Tibial artery (tissue), 4 donors: ENCODE measurements around the gene CCNC.

Experiments used
- DNase-seq, 2 donors: peaks; one replicate each; pipeline ENCODE4 v3.0.0-alpha.2; 2019
- H3K27ac ChIP-seq, 2 donors: fragments of 200-600 bp; sonication (generic) in 1 of 2; 1 replicate in 1 of 2; 2 replicates in 1 of 2; pipeline ENCODE4 v1.5.1; 2018 to 2019; ENCODE audit warnings: mild to moderate bottlenecking in 1 of 2
- H3K27me3 ChIP-seq, 2 donors: fragments of 200-600 bp; sonication (generic) in 1 of 2; one replicate each; pipeline versions ENCODE4 v1.5.1 to v1.6.0; 2016 to 2019
- H3K36me3 ChIP-seq, 3 donors: fragments of 200-600 bp; sonication (generic) in 2 of 3; one replicate each; pipeline ENCODE4 v1.5.1; 2016 to 2019; ENCODE audit warnings: mild to moderate bottlenecking in 2 of 3
- H3K4me1 ChIP-seq, 4 donors: fragments of 200-600 bp; sonication (generic) in 2 of 4; 1 replicate in 3 of 4; 2 replicates in 1 of 4; pipeline ENCODE4 v1.5.1; 2016 to 2019
- H3K4me3 ChIP-seq, 2 donors: fragments of 200-600 bp; sonication (generic) in 1 of 2; 1 replicate in 1 of 2; 2 replicates in 1 of 2; pipeline ENCODE4 v1.5.1; 2018 to 2019; ENCODE audit warnings: mild to moderate bottlenecking in 2 of 2
- H3K9me3 ChIP-seq, 3 donors: fragments of 200-600 bp; sonication (generic) in 1 of 3; one replicate each; pipeline ENCODE4 v1.5.1; 2016 to 2019
- CTCF ChIP-seq, 2 experiments: fragments of 200-600 bp in 1 of 2; fragments of 450-650 bp in 1 of 2; IDR thresholded peaks; one replicate each; pipeline ENCODE4 v1.5.1; 2017 to 2019; ENCODE audit warnings: antibody characterized with exemption in 2 of 2, mild to moderate bottlenecking in 1 of 2, moderate library complexity in 1 of 2
- intact Hi-C: fragments of 100-400 bp; cut with DNase I; formaldehyde crosslinking; loops from one replicate; pipeline ENCODE4 v1.15.0; 2023; ENCODE audit warnings: low total_unique reads

CCNC gene

GRCh38 chr6:99607416-99608036 lies 39.1 kb upstream of the CCNC start:
- peaks cover 10 to 100% of the 10 kb centered on the region in 2 donors for H3K27me3 ChIP-seq
- intact Hi-C loops = no loop called here

DNA sequence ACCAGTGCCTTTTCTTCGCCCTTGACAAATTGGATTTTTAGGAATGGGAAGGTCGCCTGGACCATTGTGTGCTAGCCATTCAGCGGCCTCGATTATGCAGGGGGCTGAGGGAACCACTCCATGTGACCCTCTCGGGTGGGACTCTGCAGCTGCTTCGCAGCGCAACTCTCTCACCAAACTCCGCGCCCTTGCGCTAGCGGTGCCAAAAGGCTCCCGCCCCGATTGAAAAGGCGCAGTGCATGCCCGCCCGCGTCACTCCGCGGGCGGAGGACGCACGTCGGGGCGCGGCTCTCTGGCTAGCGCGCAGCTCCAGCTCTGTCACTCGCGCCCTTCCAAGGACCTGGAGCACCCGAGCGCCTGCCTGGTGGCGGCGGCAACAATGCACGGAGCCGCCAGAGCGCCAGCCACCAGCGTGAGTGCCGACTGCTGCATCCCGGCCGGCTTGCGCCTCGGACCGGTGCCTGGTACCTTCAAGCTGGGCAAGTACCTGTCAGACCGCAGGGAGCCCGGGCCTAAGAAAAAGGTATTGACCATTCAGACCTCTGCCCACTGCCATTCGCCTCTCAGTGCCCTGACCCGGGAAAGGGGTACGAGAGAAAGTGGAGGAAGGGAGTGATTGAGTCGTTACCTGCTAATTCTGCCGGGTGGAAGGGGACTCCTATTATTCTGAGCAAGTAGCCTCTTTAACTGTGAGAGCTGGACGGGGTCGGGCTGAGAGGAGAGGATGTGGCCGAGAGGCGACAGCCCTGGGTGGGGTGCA lies 38.4 kb upstream of the CCNC start, which contains the start of gene PRDM13:
Gene PRDM13, plus strand, starts transcription at position 178 of the 760 bp plus-strand sequence. Its CDS starts 202 bp downstream, at position 380.
- Histone ChIP-seq H3K36me3 (no peaks in the 10 kb centered on the region), H3K9me3 (no peaks in the 10 kb centered on the region), H3K4me1 (peaks cover 0 to 44% (median 26%) of the 10 kb centered on the region in 4 donors), H3K27ac (no peak within 1 kb of the TSS), H3K27me3 (peaks cover 8 to 100% of the 10 kb centered on the region in 2 donors), H3K4me3 (no peak within 1 kb of the TSS)
- DNase-seq = no peak
- no peak for TF ChIP-seq CTCF (IDR thresholded peaks at IDR 0.05)
- intact Hi-C loops = no loop called here

More at GRCh38 chr6:99607416-99608036, 39.1 kb upstream of the CCNC start:
- no peak for DNase-seq
- Histone ChIP-seq H3K9me3 (no peaks in the 10 kb centered on the region), H3K4me1 (peaks cover 0 to 44% (median 25%) of the 10 kb centered on the region in 4 donors), H3K36me3 (no peaks in the 10 kb centered on the region), H3K4me3 (no peak overlapping the region), H3K27ac (no peak overlapping the region)
- TF ChIP-seq CTCF (IDR thresholded peaks at IDR 0.05) = no peak

DNA sequence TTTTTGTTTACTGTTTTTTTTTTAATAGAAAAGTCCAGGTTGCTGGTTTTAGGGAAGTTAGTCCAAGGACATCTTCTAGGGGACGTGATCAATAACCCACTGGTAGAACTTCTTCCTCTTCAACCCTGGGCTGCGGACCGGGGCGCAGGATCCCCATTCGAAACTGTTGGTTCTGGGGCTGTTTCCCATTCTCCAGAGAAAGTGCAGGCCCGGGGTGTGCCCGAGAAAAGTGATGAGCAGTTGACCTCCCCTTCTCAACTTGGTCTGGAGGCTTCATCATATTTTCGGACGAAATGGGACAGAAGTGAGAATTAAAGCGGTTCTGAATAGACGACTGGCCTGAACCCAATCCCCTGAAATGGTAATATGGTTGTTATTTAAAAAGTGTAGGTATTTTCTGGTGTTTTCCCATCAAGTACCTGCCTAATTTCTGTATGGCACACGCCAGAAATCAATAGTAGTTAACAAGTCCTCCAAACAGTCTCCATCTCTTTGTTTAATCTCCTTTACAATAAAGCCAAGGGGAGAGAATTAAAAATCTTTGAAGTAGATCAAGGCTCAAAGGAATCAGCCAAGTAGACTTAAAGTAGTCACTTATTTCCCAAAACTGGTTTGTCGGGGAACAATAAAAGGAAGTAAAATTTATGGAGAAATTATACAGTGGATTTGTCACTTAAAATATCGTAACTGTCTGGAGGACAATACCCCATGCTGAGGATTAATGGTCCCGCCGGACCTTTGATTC lies 37.6 kb upstream of the CCNC start:
- Histone ChIP-seq H3K36me3 (no peaks in the 10 kb centered on the region), H3K27me3 (peaks cover 8 to 100% of the 10 kb centered on the region in 2 donors), H3K4me1 (peaks cover 0 to 44% (median 26%) of the 10 kb centered on the region in 4 donors), H3K4me3 (no peak overlapping the region), H3K27ac (no peak overlapping the region), H3K9me3 (no peaks in the 10 kb centered on the region)
- DNase-seq = no peak
- no peak for TF ChIP-seq CTCF (IDR thresholded peaks at IDR 0.05)
- intact Hi-C loops = no loop called here

DNA sequence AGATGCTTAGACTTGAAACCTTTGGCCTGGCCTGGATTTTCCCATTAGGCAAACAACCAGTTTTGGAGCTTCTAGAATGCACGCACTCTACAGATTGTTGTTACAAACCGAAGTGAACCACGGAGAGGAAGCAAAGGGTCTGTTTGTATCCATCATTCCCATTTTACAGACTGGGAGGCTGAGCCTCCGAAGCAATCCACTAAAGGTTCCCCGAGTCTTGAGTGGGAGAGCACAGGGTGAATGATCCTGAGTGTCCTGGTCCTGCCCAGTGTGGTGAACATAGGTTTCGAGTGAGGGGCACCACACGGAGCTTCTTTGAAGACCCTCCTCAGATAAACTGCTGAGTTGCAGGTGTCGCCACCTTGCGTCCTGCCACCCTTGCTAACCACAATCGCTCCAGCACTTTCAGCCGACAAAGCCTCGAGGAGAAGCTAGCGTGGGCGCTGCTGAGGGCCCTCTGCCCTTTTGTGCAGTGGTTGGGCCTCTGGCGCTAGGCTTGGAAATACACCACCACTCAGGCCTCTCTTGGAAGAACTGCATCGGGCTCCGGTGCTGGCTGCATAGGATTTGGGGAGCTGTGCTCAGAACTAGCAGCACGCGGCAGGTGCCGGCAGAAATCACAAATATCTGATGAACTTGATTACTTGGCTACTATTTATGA lies 36.7 kb upstream of the CCNC start:
- no peak for TF ChIP-seq CTCF (IDR thresholded peaks at IDR 0.05)
- H3K27ac ChIP-seq = no peak overlapping the region
- intact Hi-C loops = no loop called here
- H3K4me1 ChIP-seq = peaks cover 0 to 44% (median 26%) of the 10 kb centered on the region in 4 donors
- H3K36me3 ChIP-seq = no peaks in the 10 kb centered on the region
- H3K9me3 ChIP-seq = no peaks in the 10 kb centered on the region
- no peak overlapping the region for H3K4me3 ChIP-seq
- H3K27me3 ChIP-seq = peaks cover 8 to 98% of the 10 kb centered on the region in 2 donors
- DNase-seq = no peak
